ENCODE data around the gene RIPK3. TPM values are rescaled to one million over a fixed set of nuclear protein-coding genes. Genes with fewer than 3 reads are reported as not detected.

The RIPK3 gene
- total RNA-seq, 1 experiment from 2014 or later, result 0.35 TPM

- Mint-ChIP-seq H3K27ac (no peak overlapping the region; a peak in 1 of 7 replicates), H3K4me1 (peaks cover 26 to 31% of the 10 kb centered on the region in 2 experiments), H3K36me3 (ENCODE audit: insufficient read depth in 1 of 3, low read depth in 3 of 3) (no peaks in the 10 kb centered on the region; a peak in 1 of 7 replicates), H3K27me3 (ENCODE audit: low read depth) (peaks cover 100% of the 10 kb centered on the region), H3K4me3 (no peak overlapping the region), H3K9me3 (peaks cover 0 to 2% of the 10 kb centered on the region in 2 experiments; a peak in 2 of 5 replicates)
- no peak overlapping the region for H3K27ac ChIP-seq (ENCODE audit: insufficient read length, low read depth, low read length)
- H3K56ac ChIP-seq (ENCODE audit: insufficient read length, low read depth, low read length), result no peak overlapping the region
- H3K4ac ChIP-seq (ENCODE audit: low read depth, low read length), result no peak overlapping the region
- H2BK12ac ChIP-seq (ENCODE audit: insufficient read length, low read depth, low read length), result no peak overlapping the region
- DNase-seq, result no peak
- WGBS (ENCODE audit: extremely low coverage, insufficient read length, low lambda C conversion rate), result no CpG with 5 or more reads among the region's 7 CpGs
- H3K79me2 ChIP-seq (ENCODE audit: insufficient read depth, low read length), result no peaks in the 10 kb centered on the region
- TF ChIP-seq CTCF (conservative IDR thresholded peaks at IDR 0.05), result no peak
- peaks cover 26% of the 10 kb centered on the region for H3K23me2 ChIP-seq (ENCODE audit: insufficient read length, low read depth, low read length, poor library complexity, severe bottlenecking)
- no peak overlapping the region for H3K14ac ChIP-seq (ENCODE audit: insufficient read depth, low read length)
- no peak overlapping the region for H3K18ac ChIP-seq (ENCODE audit: insufficient read length, low read depth, low read length)
- no peak overlapping the region for H2AK5ac ChIP-seq (ENCODE audit: insufficient read length, low read length)
- H3K27me3 ChIP-seq (ENCODE audit: insufficient read depth, low read length), result peaks cover 69% of the 10 kb centered on the region
- no peak overlapping the region for H3K9ac ChIP-seq (ENCODE audit: extremely low read depth, insufficient read length, low read length)
- no peak overlapping the region for H2BK120ac ChIP-seq (ENCODE audit: low read depth, low read length, poor library complexity, severe bottlenecking)
- H3K79me1 ChIP-seq (ENCODE audit: insufficient read depth, low read depth, low read length, poor library complexity, severe bottlenecking), result no peaks in the 10 kb centered on the region
- H2BK20ac ChIP-seq (ENCODE audit: low read depth, low read length, poor library complexity, severe bottlenecking), result no peak overlapping the region
- no peak overlapping the region for H3K23ac ChIP-seq (ENCODE audit: insufficient read length, low read depth, low read length)
- no peak overlapping the region for H4K91ac ChIP-seq (ENCODE audit: insufficient read length, low read depth, low read length)
- no peak overlapping the region for H3T11ph ChIP-seq (ENCODE audit: low read length)
- H3K9me3 ChIP-seq (ENCODE audit: control insufficient read depth, low read depth, low read length), result no peaks in the 10 kb centered on the region
- H4K8ac ChIP-seq (replicated peaks; ENCODE audit: insufficient read length, low read depth, low read length), result no peak overlapping the region
- H2AFZ ChIP-seq (ENCODE audit: low read length), result no peak overlapping the region
- H2BK5ac ChIP-seq (ENCODE audit: insufficient read length, low read length), result no peak overlapping the region
- H3K4me2 ChIP-seq (ENCODE audit: insufficient read depth, insufficient read length, low read length), result no peak overlapping the region
- no peak overlapping the region for H4K5ac ChIP-seq (ENCODE audit: insufficient read length, low read depth, low read length)
- H3K4me1 ChIP-seq (ENCODE audit: insufficient read depth, low read length), result no peaks in the 10 kb centered on the region; the same call in 1 of the 2 replicates
- H4K20me1 ChIP-seq (ENCODE audit: control insufficient read depth, insufficient read depth, insufficient read length), result no peaks in the 10 kb centered on the region
- H2BK15ac ChIP-seq (ENCODE audit: low read depth, low read length), result no peak overlapping the region
Observed at GRCh38 chr14:24337144-24337823, 2.5 kb downstream of the RIPK3 start.
